IMR-90 (cell line): ENCODE data around the gene EYS. TPM values are rescaled to one million over a fixed set of nuclear protein-coding genes. Genes with fewer than 3 reads are reported as not detected.

Experiments used
- ATAC-seq: fragments of 200-7000 bp; cut with Tn5 transposase; 2 replicates; pipeline ENCODE4 v1.9.1; 2020; ENCODE audit warnings: low read depth, mild to moderate bottlenecking, moderate library complexity
- BruUV-seq: library from RNA; stranded (reverse); fragments of 400-500 nt; replicated peaks from 2 replicates; lab custom pipeline; 2021; lab: Mats Ljungman, UMichigan
- CTCF ChIA-PET: fragments of 300-600 bp; formaldehyde crosslinking; extraction: SDS; loops from one replicate; lab custom pipeline; 2021; ENCODE audit warnings: antibody characterized with exemption; lab: Yijun Ruan, JAX
- POLR2A ChIA-PET: fragments of 300-600 bp; sonication (Branson Sonifier 250); formaldehyde crosslinking; loops from one replicate; lab custom pipeline; 2022; ENCODE audit warnings: antibody characterized with exemption; ENCODE audit not compliant: unreplicated experiment; lab: Charles Lee
- DNase-seq: peaks from one replicate; pipeline ENCODE4 v3.0.0; 2013
- H2AFZ ChIP-seq: replicated peaks from 2 replicates; pipeline ENCODE3; 2013; ENCODE audit warnings: low read length, mild to moderate bottlenecking; ENCODE audit not compliant: poor library complexity
- H2AK5ac ChIP-seq: 2 replicates; pipeline ENCODE4 v1.6.1; 2013; ENCODE audit warnings: low read depth, low read length, inconsistent platforms
- H2AK9ac ChIP-seq: replicated peaks from 2 replicates; pipeline ENCODE3; 2013; ENCODE audit warnings: mild to moderate bottlenecking, low read depth, low read length, moderate library complexity; ENCODE audit not compliant: poor library complexity
- H2BK120ac ChIP-seq: 2 replicates; pipeline ENCODE4 v1.6.1; 2013; ENCODE audit warnings: low read depth, low read length, inconsistent platforms
- H2BK15ac ChIP-seq: 3 replicates; pipeline ENCODE4 v1.6.1; 2013; ENCODE audit warnings: low read depth, low read length, inconsistent platforms
- H2BK20ac ChIP-seq: 2 replicates; pipeline ENCODE4 v1.6.1; 2013; ENCODE audit warnings: low read depth, mild to moderate bottlenecking, inconsistent platforms, low read length, moderate library complexity
- H2BK5ac ChIP-seq: 2 replicates; pipeline ENCODE4 v1.6.1; 2013; ENCODE audit warnings: mild to moderate bottlenecking, low read depth, low read length, inconsistent platforms; ENCODE audit not compliant: poor library complexity, severe bottlenecking
- H3K14ac ChIP-seq: replicated peaks from 2 replicates; pipeline ENCODE4 v1.6.1; 2013; ENCODE audit warnings: low read depth, low read length, inconsistent platforms
- H3K18ac ChIP-seq: 2 replicates; pipeline ENCODE4 v1.6.1; 2013; ENCODE audit warnings: low read depth, low read length, control low read depth
- H3K23ac ChIP-seq: 2 replicates; pipeline ENCODE4 v1.6.1; 2013; ENCODE audit warnings: low read depth, low read length, inconsistent platforms
- H3K27ac ChIP-seq: 2 replicates; pipeline ENCODE4 v1.5.1; 2013; ENCODE audit warnings: mild to moderate bottlenecking, control low read depth, low read length; ENCODE audit not compliant: insufficient read depth
- H3K27me3 ChIP-seq: 2 replicates; pipeline ENCODE4 v1.6.1; 2013; ENCODE audit warnings: low read length; ENCODE audit not compliant: control insufficient read depth, insufficient read depth
- H3K36me3 ChIP-seq: 2 replicates; pipeline ENCODE4 v1.6.1; 2013; ENCODE audit warnings: low read length, mixed read lengths; ENCODE audit not compliant: control insufficient read depth, insufficient read depth
- H3K4ac ChIP-seq: 2 replicates; pipeline ENCODE4 v1.6.1; 2013; ENCODE audit warnings: low read depth, low read length, inconsistent platforms
- H3K4me1 ChIP-seq: 2 replicates; pipeline ENCODE4 v1.6.1; 2013; ENCODE audit warnings: low read length, mixed read lengths; ENCODE audit not compliant: control insufficient read depth, insufficient read depth
- H3K4me2 ChIP-seq: 2 replicates; pipeline ENCODE4 v1.6.1; 2013; ENCODE audit warnings: low read depth, mild to moderate bottlenecking, control low read depth, low read length, moderate library complexity
- H3K4me3 ChIP-seq: 2 replicates; pipeline ENCODE4 v1.5.1; 2013; ENCODE audit warnings: low read depth, mild to moderate bottlenecking, control low read depth, low read length, moderate library complexity; ENCODE audit not compliant: insufficient read depth
- H3K56ac ChIP-seq: 2 replicates; pipeline ENCODE4 v1.6.1; 2013; ENCODE audit warnings: low read length, inconsistent platforms; ENCODE audit not compliant: insufficient read depth; ENCODE audit errors: extremely low read depth
- H3K79me1 ChIP-seq, 2 experiments: 2 replicates each; pipeline ENCODE4 v1.6.1; 2013; ENCODE audit warnings: low read length in 2 of 2, inconsistent platforms in 1 of 2, low read depth in 1 of 2
- H3K9ac ChIP-seq: 2 replicates; pipeline ENCODE4 v1.6.1; 2013; ENCODE audit warnings: low read depth, low read length, control low read depth
- H3K9me1 ChIP-seq: 2 replicates; pipeline ENCODE4 v1.6.1; 2013; ENCODE audit warnings: low read length, inconsistent platforms; ENCODE audit not compliant: insufficient read depth
- H3K9me3 ChIP-seq: 2 replicates; pipeline ENCODE4 v1.6.1; 2013; ENCODE audit warnings: low read length; ENCODE audit not compliant: control insufficient read depth, insufficient read depth
- H4K20me1 ChIP-seq: 2 replicates; pipeline ENCODE4 v1.6.1; 2013; ENCODE audit warnings: low read length, inconsistent platforms; ENCODE audit not compliant: insufficient read depth
- H4K5ac ChIP-seq: 2 replicates; pipeline ENCODE4 v1.6.1; 2013; ENCODE audit warnings: mild to moderate bottlenecking, low read depth, low read length, control low read depth
- H4K8ac ChIP-seq, 2 experiments: 2 replicates each; pipeline ENCODE4 v1.6.1; 2013; ENCODE audit warnings: low read depth in 2 of 2, low read length in 2 of 2, control low read depth in 1 of 2, inconsistent platforms in 1 of 2
- H4K91ac ChIP-seq: 2 replicates; pipeline ENCODE4 v1.6.1; 2013; ENCODE audit warnings: low read depth, low read length, inconsistent platforms; ENCODE audit not compliant: insufficient read depth
- CEBPB ChIP-seq: IDR thresholded peaks from 2 replicates; pipeline ENCODE4 v1.6.1; 2012; ENCODE audit warnings: low read depth, low read length, improper control_type of control experiment
- FOS ChIP-seq: fragments of 150-350 bp; IDR thresholded peaks from 2 replicates; pipeline ENCODE4 v1.6.1; 2016; ENCODE audit warnings: low read depth, low read length
- NFE2L2 ChIP-seq: fragments of 150-350 bp; IDR thresholded peaks from 2 replicates; pipeline ENCODE4 v1.6.1; 2016; ENCODE audit warnings: low read depth, mild to moderate bottlenecking, low read length
- POLR2A ChIP-seq: IDR thresholded peaks from 2 replicates; pipeline ENCODE4 v1.6.1; 2012; ENCODE audit warnings: mild to moderate bottlenecking, low read depth, low read length
- WGBS, 2 experiments: methylation state at CpG; one replicate each; pipeline versions ENCODE4 v1.1.5 to v1.1.7; 2013; ENCODE audit warnings: missing lambda C conversion rate in 2 of 2; ENCODE audit not compliant: insufficient read length in 1 of 2; ENCODE audit errors: extremely low coverage in 2 of 2; 5-methylcytosine and 5-hydroxymethylcytosine counted together
- dilution Hi-C: fragments of 300-500 bp; cut with HindIII; formaldehyde crosslinking; loops from one replicate; pipeline ENCODE4 v1.14.3; 2018; ENCODE audit warnings: low sequenced_read_pairs; ENCODE audit not compliant: unreplicated experiment
- in situ Hi-C: fragments of 300-500 bp; cut with MboI; formaldehyde crosslinking; loops from 3 replicates; pipeline ENCODE4 v1.14.3; 2019; ENCODE audit warnings: low sequenced_read_pairs, inconsistent platforms, mixed read lengths
- intact Hi-C: fragments of 100-400 bp; cut with micrococcal nuclease; formaldehyde crosslinking; loops from 2 replicates; pipeline ENCODE4 v1.10.0; 2022
- polyA plus RNA-seq, 3 experiments: library from polyadenylated mRNA; depleted of rRNA; stranded (reverse); fragments of >200 nt; gene quantifications; 2 replicates each; pipeline ENCODE4 v1.2.3, GENCODE V29; 2012; ENCODE audit warnings: low replicate concordance in 1 of 3
- total RNA-seq: library from RNA; depleted of rRNA; stranded (reverse); fragments of >200 nt; gene quantifications from 2 replicates; pipeline ENCODE4 v1.2.3, GENCODE V29; 2012

Gene EYS
- total and polyA plus RNA-seq, 2 of the 4 experiments (the other 2 are of a cell fraction) = under 0.01 TPM; not detected in 1

DNA sequence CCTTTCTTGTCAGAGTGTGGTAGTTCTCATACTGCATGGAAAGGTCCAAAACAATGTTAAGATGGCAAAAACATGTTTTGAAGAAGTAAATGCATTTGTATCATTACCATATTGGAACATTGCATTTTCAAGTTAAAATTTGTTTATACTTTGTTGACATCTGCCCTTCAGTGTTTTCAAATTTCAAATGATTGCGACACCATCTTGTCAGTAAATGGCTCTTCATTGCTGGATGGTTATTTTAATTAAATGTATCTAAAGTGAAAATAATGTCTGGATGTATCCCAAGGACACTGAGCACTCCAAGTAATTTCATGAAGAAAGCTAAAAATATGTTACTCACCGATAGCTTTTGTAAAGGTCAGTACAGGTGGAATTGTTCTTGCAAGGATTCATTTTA lies 761.6 kb downstream of the EYS start:
- H3K27me3 ChIP-seq = no peaks in the 10 kb centered on the region
- DNase-seq (no peak), ATAC-seq (no peak)
- no peak overlapping the region for H2AK5ac ChIP-seq
- no peak overlapping the region for H3K18ac ChIP-seq
- H2AFZ ChIP-seq = no peak overlapping the region
- no peak overlapping the region for H3K56ac ChIP-seq
- no peak overlapping the region for H3K27ac ChIP-seq
- H3K4me3 ChIP-seq = no peak overlapping the region
- ChIA-PET CTCF (no interaction called here), POLR2A (no interaction called here)
- in situ Hi-C loops (no loop called here), dilution Hi-C loops (no loop called here), intact Hi-C loops (no loop called here)
- H3K4me2 ChIP-seq = no peak overlapping the region
- H3K36me3 ChIP-seq = no peaks in the 10 kb centered on the region
- H3K9me3 ChIP-seq = no peaks in the 10 kb centered on the region
- no peak overlapping the region for H3K23ac ChIP-seq
- TF ChIP-seq CEBPB (peak; percentile 76), POLR2A (no peak), NFE2L2 (no peak), FOS (no peak)
- H3K9me1 ChIP-seq = no peaks in the 10 kb centered on the region
- H3K4ac ChIP-seq = no peak overlapping the region
- no TSS peak for BruUV-seq
- no peak overlapping the region for H4K5ac ChIP-seq
- H3K9ac ChIP-seq = no peak overlapping the region
- H2BK15ac ChIP-seq = no peak overlapping the region
- no peak overlapping the region for H2BK20ac ChIP-seq
- WGBS, 2 experiments = no CpG with 5 or more reads among the region's 2 CpGs
- no peak overlapping the region for H2BK120ac ChIP-seq
- no peak overlapping the region for H4K91ac ChIP-seq
- no peaks in the 10 kb centered on the region for H4K20me1 ChIP-seq
- H3K14ac ChIP-seq = no peak overlapping the region
- no peak overlapping the region for H4K8ac ChIP-seq
- H2AK9ac ChIP-seq = no peak overlapping the region
- no peak overlapping the region for H2BK5ac ChIP-seq
- no peaks in the 10 kb centered on the region for H3K79me1 ChIP-seq
- H3K4me1 ChIP-seq = no peaks in the 10 kb centered on the region
